ENCODE data around the gene UBE3C. TPM values are rescaled to one million over a fixed set of nuclear protein-coding genes. Genes with fewer than 3 reads are reported as not detected.

The UBE3C gene
- polyA plus RNA-seq, 4 donors = 39.1 to 44.9 (median 42.9) TPM

DNA sequence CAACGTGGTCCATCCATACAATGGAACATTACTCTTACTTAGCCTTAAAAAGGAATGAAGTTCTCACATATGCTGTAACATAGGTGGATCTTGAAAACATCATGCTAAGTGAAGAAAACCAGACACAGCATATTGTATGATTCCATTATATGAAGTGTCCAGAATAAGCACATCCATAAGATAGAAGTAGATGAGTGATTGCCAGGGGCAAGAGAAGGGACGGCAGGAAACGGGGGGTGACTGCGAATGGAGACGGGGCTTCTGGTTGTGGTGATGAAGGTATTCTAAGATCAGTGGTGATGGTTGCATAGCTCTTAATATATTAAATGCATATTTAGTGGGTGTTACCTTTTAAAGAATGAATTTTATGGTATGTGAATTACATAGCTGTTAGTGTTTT is 29.8 kb downstream of the UBE3C start:
- no peak for DNase-seq (ENCODE audit: low read depth in 4 of 4, low spot score in 3 of 4)

DNA sequence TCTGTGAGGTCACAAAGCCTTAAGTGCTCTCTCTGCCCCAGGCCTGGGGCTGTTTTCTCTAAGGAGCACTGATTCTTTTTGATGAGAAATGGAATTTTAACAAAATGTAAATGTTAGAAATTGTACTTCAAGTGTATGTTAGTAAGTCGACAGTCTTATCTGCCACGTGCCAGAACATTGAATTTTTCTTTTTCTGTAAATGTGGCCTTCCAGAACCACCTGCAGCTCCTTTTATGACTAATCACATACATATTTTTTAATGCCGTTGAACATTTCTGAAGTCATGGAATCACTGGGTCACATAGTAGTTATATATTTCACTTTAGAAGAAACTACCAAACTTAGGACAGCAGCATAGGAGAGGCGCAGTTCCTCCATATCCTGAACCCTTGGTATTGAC is 38.0 kb downstream of the UBE3C start:
- no peak for DNase-seq (ENCODE audit: low read depth in 4 of 4, low spot score in 3 of 4)

DNA sequence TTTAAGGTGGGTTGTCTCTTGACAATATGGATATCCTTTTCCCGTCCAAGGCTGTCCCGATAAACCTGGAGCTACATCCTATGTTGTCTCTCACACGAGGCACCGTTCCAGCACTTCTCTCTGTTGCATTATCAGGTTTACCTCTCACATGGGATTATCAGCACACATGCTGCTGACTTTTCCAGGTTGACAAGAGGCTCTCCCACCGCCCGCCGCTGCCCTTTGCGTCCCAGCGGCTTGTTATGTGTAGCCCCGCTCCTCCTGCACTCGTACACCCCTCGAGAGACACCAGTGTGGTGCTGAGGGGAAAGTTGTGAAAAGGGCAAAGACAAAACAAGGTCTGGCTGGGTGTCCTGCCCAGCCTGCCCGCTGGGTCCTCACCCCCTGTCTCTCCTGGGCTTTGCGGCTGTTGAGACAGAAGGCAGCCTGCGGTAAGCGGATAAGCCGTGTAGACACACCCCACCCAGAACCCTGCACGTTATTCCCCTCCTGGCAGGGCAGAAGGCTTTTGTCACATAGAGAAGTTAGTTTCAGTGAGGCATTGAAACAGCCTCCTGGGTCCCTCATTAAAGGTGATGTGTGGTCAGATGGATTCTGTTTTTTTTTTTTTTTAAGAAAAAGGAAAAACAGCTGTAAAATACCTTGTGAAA is 38.7 kb downstream of the UBE3C start:
- DNase-seq (ENCODE audit: low read depth in 4 of 4, low spot score in 3 of 4) = no peak

DNA sequence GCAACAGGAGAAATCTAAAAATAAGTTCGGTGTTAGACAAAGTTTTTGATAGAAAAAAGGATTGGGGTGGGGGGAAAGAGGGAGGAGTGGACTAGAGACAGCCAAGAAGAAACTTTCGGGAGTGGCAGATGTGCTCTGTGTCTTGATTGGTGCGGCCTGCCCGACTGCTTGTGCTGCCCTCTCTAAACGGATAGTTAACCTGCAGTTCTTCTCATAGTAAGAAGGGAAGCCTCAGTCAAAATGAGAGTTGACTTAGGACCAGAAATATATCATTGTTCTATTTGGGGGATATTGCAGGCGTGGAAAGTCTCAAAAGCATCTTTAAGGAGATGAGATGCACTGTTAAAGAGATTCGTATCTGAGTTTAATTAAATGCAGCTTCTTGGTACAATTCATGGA is 39.3 kb downstream of the UBE3C start:
- no peak for DNase-seq (ENCODE audit: low read depth in 4 of 4, low spot score in 3 of 4)

DNA sequence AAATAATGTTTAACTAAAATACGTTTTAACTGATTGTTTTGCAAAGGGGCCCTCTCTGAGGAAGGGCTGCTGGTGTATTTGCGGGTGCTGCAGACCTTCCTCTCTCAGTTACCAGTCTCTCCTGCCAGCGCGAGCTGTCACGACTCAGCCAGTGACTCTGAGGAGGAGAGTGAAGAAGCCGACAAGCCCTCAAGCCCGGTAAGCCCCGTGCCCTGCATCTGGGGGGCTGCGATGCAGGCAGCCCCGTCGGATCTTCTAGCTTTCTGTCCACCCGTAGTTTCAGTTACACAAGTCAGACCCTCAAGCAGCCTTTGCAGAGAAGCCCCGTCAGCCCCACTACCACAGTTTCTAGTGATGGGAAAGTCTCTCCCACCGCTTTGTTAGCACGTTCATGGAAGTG is 45.1 kb downstream of the UBE3C start:
- no peak for DNase-seq (ENCODE audit: low read depth in 4 of 4, low spot score in 3 of 4)

DNA sequence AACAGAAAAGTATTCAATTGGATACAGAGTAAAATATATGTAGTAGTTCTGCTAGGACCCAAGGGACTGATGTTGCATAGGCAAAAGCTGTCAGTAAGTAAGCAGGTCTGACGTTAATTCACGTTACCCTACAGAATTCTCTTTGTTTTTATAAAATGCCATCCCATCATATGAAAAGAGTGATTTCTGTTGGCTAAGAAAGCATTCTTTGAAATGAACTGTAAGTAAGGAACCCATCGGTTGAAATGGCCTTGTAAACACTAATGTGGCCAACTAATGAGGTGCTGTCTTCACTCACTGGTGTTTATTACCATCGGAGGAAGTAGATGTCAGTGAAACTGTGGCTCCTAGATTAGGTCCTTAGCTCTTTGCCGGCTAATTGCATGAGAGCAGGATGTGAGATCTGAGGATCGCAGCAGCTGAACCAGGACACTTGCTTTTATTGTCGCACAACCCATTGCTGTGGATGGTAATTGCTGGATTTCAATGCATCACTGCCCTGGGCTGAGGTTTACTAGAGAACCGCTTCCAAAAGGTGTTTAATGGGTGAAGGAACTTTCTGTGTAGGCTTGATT is 49.5 kb downstream of the UBE3C start:
- no peak for DNase-seq (ENCODE audit: low read depth in 4 of 4, low spot score in 3 of 4)

DNA sequence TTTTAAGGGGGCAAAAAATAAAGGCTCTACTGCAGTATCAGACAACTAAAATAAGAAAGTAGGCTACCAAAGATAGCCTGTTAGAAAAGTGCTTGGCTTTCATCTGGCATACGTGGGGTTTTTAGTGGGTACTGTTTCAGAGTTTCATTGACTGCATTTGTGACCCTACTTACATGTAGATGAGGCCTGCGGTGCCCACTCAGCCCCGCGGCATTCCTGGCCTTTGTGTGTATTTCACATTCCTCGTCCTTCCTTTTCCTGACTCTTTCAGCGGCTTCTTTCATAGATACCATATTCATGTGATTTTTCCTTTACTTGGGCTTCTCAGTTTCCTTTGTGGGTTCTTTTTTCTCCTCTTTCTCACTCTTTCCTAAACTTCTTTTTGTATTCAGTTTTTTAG is 50.7 kb downstream of the UBE3C start:
- no peak for DNase-seq (ENCODE audit: low read depth in 4 of 4, low spot score in 3 of 4)

DNA sequence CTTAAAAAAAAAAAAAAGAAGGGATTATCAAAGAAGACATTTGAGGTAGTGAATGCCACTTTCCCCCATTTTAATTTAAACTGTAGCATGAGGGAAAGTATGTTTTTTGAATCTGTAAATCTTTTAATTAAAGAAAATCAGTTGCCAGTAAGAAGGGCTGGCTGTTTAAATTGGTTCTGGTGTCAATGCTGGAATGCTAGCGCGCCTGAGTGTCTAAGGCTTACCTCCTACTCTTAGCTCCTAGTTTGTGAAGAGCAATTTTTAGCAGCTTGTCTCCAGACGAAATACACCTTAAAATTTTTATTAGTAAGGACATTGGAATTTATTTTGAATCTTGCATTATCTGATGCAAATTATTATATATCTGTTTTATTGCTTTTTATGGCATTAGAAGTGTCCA is 54.1 kb downstream of the UBE3C start:
- DNase-seq (ENCODE audit: low read depth in 4 of 4, low spot score in 3 of 4) = no peak

DNA sequence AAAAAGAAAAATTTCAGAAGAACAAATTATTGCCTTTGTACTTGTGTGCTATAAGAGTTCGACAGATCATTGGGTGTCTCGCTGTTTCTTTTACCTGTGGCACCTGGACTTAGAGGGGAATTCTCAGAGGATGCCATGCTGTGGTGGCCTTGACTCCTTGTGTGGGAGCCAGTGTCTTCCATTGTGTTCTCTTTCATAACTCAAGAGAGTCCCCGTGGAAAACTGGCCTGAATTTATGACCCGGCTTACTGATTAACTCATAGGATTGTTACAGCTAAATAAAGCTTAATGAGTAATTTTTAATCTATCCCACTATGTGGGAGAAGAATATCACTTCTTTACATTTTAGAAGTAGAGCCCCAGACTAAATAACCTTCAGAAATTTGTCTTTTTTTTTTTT is 54.5 kb downstream of the UBE3C start:
- no peak for DNase-seq (ENCODE audit: low read depth in 4 of 4, low spot score in 3 of 4)

DNA sequence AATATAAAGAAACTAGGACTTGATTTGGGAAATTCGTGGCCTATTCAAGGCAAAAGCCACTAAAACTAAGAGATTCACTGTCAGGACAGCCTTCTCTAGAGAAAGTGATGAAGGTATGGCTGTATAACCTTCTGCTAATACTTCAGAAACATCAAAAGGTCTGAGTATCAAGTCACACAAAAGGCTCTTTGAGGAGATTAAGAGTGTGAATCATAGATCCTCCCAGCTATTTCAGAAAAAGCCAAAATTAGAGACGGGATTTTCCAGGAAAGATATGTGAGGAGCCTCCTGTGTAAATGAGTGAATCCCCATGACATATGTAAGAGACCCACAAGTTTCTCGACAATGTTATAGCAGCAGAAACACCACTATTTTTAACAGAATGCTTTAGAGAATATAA is 56.2 kb downstream of the UBE3C start:
- no peak for DNase-seq (ENCODE audit: low read depth in 4 of 4, low spot score in 3 of 4)

DNA sequence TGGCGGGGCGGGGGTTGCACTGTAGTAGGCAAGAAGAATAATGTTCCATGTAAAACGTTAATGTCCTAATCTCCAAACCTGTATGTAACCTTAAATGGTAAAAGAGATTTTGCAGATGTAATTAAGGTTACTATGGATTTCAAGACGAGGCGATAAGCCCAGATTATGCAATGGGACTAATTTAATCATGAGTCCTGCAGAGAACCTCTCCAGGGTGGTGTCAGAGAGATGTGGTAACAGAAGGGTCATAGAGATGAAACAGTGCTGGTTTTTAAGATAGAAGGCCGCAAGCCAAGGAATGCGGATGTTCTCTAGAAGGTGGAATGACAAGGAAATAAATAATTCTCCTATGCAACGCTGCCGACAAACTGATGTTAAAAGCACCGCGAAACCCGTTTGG is 57.1 kb downstream of the UBE3C start:
- DNase-seq (ENCODE audit: low read depth in 4 of 4, low spot score in 3 of 4) = no peak

DNA sequence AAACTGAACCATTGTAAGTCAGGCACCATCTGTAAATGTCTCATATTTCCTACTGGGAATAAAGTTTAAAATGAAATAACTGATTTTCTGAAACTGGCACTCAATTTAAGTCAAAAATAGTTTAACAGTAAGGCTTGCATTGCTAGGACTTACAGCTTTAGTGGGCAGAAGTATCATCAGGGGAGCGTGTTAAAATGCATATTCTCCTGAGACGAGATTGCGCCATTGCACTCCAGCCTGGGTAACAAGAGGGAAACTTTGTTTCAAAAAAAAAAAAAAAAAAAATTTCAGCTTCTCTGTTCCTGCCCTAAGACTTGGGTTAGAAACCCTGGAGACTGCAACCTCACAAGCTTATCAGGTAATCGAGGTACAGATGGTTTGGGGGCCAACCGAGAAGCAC is 65.4 kb downstream of the UBE3C start:
- no peak for DNase-seq (ENCODE audit: low read depth in 4 of 4, low spot score in 3 of 4)

DNA sequence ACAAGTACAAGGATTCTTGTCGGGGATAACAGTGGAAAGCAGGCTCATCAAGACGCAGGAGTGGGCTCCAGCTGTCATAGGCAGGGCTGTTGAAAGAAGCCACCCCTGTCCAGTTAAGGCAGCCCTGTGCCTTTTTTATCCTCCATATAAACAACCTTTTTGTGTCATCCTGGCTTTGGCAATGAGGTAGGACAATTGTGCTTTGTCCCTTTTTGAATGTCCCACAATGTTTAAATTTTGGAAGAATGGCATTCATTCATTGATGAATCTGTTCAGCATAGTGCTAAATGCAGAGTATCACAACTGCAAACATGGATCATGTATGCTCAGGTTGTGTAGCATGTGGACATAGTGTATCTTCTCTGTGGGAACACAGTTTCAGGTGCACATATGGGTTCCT is 66.7 kb downstream of the UBE3C start:
- no peak for DNase-seq (ENCODE audit: low read depth in 4 of 4, low spot score in 3 of 4)

DNA sequence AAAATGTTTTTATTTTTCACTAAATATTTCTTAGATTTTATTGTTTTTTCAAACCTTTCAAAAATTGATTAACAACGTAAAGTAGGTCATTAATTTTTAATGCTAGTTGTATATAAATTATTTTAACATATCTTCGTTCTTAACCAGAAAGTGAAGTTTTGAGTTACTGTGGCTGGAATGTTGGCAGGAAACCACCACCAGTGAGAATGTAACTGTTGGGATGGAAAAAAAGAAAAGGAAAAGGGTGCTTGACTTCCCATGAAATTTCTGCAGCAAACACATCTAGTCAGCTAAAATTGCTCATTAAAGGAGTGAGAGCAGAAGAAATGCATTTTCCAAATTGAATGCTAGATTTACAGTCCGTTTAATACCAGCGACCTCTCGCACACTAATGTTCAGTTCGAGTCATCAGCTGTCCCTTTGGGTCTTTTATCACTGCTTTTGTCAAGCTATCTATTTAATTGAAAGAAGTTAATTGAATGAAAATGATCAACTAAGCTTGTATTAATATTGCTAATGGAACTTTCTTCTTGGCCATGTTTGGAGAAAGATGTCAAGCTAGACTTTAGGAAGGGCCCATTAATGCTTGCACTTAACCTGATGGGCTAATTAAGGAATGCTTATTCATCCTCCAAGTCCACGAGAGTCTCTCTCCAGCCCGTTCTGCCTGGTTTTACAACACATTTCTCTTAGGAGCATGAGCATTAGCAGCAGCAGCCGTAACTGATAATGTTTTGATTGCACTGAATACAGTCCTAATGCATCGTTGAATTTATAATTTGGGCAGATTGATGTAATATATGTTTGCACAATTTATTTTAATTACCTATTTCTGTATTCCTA is 70.1 kb downstream of the UBE3C start:
- no peak for DNase-seq (ENCODE audit: low read depth in 4 of 4, low spot score in 3 of 4)

DNA sequence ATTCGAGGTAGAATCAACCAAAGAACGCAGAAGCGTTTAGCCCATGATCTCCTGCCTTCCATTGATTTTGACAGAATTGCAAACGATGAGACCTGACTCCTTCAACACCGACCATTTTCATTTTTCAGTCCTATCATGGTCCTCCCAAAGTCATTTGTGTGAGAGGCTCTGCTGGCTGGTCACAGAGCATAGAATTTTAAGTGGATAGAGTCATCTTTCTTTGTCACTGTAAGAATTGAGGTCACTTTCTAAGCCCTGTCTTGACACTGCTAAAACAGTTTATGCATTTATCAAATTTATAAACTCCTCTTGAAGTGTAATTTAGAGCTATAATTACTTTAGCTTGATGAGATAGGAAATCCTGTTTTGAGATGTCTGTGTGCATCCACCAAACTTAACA is 72.0 kb downstream of the UBE3C start:
- DNase-seq (ENCODE audit: low read depth in 4 of 4, low spot score in 3 of 4) = no peak

DNA sequence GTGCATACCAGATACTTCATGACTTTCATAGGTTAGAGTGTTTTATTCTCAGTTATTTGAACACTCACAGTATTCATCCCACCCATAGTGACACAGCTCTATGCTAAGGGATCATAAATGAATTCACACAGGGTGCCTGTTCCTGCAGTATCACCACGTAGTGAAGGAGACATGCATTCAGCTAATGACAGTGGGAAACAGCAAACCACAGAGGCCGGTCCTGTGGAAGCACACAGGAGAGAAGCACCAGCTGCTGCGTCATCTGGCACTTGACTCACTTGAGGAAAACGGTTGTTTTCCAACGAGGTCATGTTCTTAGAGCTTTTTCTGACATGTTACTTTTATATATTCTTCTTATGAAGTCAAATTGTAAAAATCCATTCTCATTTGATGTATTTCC is 73.0 kb downstream of the UBE3C start:
- no peak for DNase-seq (ENCODE audit: low read depth in 4 of 4, low spot score in 3 of 4)

DNA sequence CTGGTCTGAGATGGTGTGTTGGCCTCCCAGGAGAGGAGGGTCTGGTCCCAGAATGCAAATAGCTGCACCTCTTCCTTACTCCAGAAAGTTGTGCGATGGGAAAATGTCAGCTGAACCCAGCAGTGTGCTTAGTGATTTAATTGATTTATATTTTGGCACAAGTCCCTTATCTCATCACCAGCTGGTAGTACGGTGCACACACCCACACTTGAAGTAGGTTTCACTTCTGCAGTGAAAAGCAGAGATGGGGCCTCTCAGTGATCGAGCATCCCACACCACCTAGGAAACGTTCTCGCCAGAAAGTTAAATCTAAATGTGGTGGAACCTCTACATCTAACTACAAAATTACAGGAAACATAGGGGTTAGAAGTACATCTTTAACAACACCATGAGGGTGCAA is 80.4 kb downstream of the UBE3C start:
- DNase-seq (ENCODE audit: low read depth in 4 of 4, low spot score in 3 of 4) = no peak

DNA sequence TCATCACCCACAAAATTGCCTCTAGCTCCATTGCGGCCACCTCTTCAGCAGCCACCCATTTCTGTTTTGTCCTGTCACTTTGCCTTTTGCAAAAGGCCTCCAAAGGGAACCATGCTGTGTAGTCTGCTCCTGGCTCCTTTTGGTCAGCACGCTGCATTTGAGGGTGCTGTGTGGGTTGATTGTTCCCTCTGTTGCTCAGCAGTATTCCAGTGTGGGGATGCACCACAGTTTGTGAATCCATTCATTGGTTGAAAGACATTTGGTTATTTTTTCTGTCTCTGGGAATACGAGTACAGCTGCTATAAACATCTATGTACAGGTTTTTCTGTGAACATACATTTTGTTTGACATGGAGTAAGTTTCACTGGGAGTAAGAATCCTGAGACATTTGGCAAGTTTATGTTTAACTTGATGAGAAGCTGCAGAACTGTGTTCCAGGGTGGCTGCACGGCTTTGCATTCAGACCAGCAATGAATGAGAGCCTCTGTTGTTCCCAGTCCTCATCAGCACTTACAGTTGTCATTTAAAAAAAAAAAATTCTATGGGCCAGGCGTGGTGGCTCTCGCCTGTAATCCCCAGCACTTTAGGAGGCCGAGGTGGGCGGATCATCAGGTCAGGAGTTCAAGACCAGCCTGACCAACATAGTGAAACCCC is 82.3 kb downstream of the UBE3C start:
- DNase-seq (ENCODE audit: low read depth in 4 of 4, low spot score in 3 of 4) = no peak

DNA sequence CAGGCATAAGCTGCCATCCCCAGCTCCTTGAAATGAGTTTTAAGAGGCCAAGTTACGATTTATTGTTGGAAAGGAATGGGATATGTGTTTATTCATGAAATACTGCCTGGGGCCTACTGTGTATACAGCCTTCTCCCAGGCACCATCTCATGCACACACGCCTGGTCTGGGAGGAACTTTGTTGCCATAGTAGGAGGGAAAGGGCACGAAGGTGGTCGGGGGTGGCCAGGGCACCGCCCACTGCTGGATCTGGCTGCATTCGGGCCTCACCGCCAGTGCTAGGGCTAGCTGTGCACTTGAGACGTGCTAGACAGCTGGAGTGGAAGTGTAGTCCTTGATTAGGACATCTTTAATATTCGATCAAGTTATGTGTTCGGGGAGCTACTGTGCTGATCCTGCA is 84.0 kb downstream of the UBE3C start:
- DNase-seq (ENCODE audit: low read depth in 4 of 4, low spot score in 3 of 4) = no peak

DNA sequence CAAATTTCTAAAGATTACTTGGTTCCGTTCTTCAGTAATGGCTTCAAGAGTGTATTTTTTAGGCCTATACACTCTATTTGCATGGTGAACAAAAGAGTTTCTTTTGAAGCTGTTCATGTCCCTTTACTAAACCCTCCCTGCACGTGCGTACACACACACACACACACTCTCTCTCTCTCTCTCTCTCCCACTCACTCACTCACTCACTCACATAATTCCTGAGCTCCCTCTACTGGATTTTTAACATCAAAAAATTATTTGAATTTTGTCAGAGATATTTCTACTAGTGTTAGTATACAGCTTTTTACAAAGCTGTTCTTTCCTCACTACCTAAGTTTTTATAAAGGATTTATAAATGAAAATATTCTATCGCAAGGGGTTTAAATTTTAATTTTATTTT is 85.9 kb downstream of the UBE3C start:
- DNase-seq (ENCODE audit: low read depth in 4 of 4, low spot score in 3 of 4) = peak in 1 of 4 donors; percentile 6

DNA sequence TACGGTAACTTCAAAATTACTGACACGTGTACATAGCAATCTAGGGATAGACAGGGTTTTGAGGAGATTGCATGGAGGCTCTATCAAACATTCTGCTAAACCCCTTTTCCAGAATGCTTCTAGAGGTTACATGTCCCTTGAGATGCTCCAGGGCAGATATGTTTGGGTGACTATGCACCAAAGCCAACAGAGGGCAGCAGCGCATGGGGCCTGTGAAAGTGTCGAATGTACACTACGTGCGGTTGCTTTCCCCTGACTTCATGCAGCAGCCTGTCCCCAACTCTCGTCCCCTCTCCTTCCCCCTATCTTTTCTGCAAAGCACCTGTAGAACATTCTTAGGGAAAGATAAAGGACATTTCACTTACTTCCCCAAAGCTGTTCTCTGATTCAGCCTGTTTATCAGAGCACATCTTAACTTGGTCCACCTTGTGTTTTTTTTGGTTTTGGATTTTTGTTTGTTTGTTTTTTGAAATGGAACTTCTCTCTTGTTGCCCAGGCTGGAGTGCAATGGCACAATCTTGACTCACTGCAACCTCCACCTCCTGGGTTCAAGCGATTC is 90.2 kb downstream of the UBE3C start:
- DNase-seq (ENCODE audit: low read depth in 4 of 4, low spot score in 3 of 4) = no peak

All from right renal pelvis (tissue), 4 donors.